ENCODE results near the gene PLPPR4. TPM values are rescaled to one million over a fixed set of nuclear protein-coding genes. Genes with fewer than 3 reads are reported as not detected.
"Not testable (repeated sequence)": the region's sequence is repeated elsewhere in the genome, so short reads cannot be mapped to it uniquely, and the experiment has no call there.

PLPPR4 gene
- polyA plus RNA-seq, 6 donors from 2014 or later = not detected

GRCh38 chr1:99239690-99240089, 24.6 kb upstream of the PLPPR4 start:
- Mint-ChIP-seq H3K27ac (no peak overlapping the region), H3K4me1 (no peaks in the 10 kb centered on the region), H3K36me3 (no peaks in the 10 kb centered on the region), H3K9me3 (peaks cover 0 to 6% (median 0%) of the 10 kb centered on the region in 7 donors), H3K27me3 (no peaks in the 10 kb centered on the region), H3K4me3 (no peak overlapping the region)
- DNase-seq (no peak), ATAC-seq (ENCODE audit: low read depth in 2 of 2) (no peak)

GRCh38 chr1:99240621-99241020, 23.7 kb upstream of the PLPPR4 start:
- Mint-ChIP-seq H3K9me3 (peaks cover 0 to 13% (median 5%) of the 10 kb centered on the region in 7 donors), H3K4me1 (no peaks in the 10 kb centered on the region), H3K27me3 (no peaks in the 10 kb centered on the region), H3K36me3 (no peaks in the 10 kb centered on the region), H3K27ac (no peak overlapping the region), H3K4me3 (no peak overlapping the region)
- ATAC-seq (ENCODE audit: low read depth in 2 of 2) (no peak), DNase-seq (no peak)

- no peak for ATAC-seq (ENCODE audit: low read depth in 2 of 2)
- H3K27me3 Mint-ChIP-seq = no peaks in the 10 kb centered on the region
- DNase-seq = no peak
- H3K27ac Mint-ChIP-seq = no peak overlapping the region
- peaks cover 0 to 28% (median 9%) of the 10 kb centered on the region in 7 donors for H3K9me3 Mint-ChIP-seq
- no peak overlapping the region for H3K4me3 Mint-ChIP-seq
- H3K4me1 Mint-ChIP-seq = no peaks in the 10 kb centered on the region
- no peaks in the 10 kb centered on the region for H3K36me3 Mint-ChIP-seq
These were observed 18.1 kb upstream of the PLPPR4 start for GRCh38 chr1:99246152-99246551.

- no peak for DNase-seq
- no peaks in the 10 kb centered on the region for H3K4me1 Mint-ChIP-seq
- no peak overlapping the region for H3K4me3 Mint-ChIP-seq
- H3K9me3 Mint-ChIP-seq = peaks cover 0 to 28% (median 12%) of the 10 kb centered on the region in 7 donors
- ATAC-seq (ENCODE audit: low read depth in 2 of 2) = no peak
- no peak overlapping the region for H3K27ac Mint-ChIP-seq
- H3K36me3 Mint-ChIP-seq = no peaks in the 10 kb centered on the region
- H3K27me3 Mint-ChIP-seq = no peaks in the 10 kb centered on the region
These were observed 17.1 kb upstream of the PLPPR4 start for GRCh38 chr1:99247199-99247598.

- no peak overlapping the region for H3K27ac Mint-ChIP-seq
- DNase-seq (no peak), ATAC-seq (ENCODE audit: low read depth in 2 of 2) (no peak)
These were observed 13.6 kb upstream of the PLPPR4 start for GRCh38 chr1:99250728-99251127.

GRCh38 chr1:99251308-99251707, 13.0 kb upstream of the PLPPR4 start:
- DNase-seq (no peak), ATAC-seq (ENCODE audit: low read depth in 2 of 2) (no peak)
- Mint-ChIP-seq H3K27ac (no peak overlapping the region), H3K27me3 (no peaks in the 10 kb centered on the region), H3K4me1 (no peaks in the 10 kb centered on the region), H3K9me3 (peaks cover 0 to 19% (median 5%) of the 10 kb centered on the region in 7 donors), H3K4me3 (no peak overlapping the region), H3K36me3 (no peaks in the 10 kb centered on the region)

More at GRCh38 chr1:99250728-99251127, 13.6 kb upstream of the PLPPR4 start:
- no peaks in the 10 kb centered on the region for H3K4me1 Mint-ChIP-seq
- H3K27me3 Mint-ChIP-seq = no peaks in the 10 kb centered on the region
- peaks cover 0 to 21% (median 7%) of the 10 kb centered on the region in 7 donors for H3K9me3 Mint-ChIP-seq
- no peak overlapping the region for H3K4me3 Mint-ChIP-seq
- H3K36me3 Mint-ChIP-seq = no peaks in the 10 kb centered on the region

- peaks cover 0 to 11% (median 3%) of the 10 kb centered on the region in 7 donors for H3K9me3 Mint-ChIP-seq
- H3K36me3 Mint-ChIP-seq = no peaks in the 10 kb centered on the region
- DNase-seq (no peak), ATAC-seq (ENCODE audit: low read depth in 2 of 2) (no peak)
- no peaks in the 10 kb centered on the region for H3K27me3 Mint-ChIP-seq
- no peak overlapping the region for H3K27ac Mint-ChIP-seq
- H3K4me3 Mint-ChIP-seq = no peak overlapping the region
- no peaks in the 10 kb centered on the region for H3K4me1 Mint-ChIP-seq
These were observed 11.7 kb upstream of the PLPPR4 start for GRCh38 chr1:99252630-99253029.

GRCh38 chr1:99260402-99260801, 3.9 kb upstream of the PLPPR4 start:
- not testable (repeated sequence) for H3K4me1 Mint-ChIP-seq; H3K4me3 Mint-ChIP-seq; ATAC-seq (ENCODE audit: low read depth in 2 of 2); DNase-seq; H3K27ac Mint-ChIP-seq
- Mint-ChIP-seq H3K9me3 (peaks cover 0 to 13% (median 7%) of the 10 kb centered on the region in 7 donors), H3K36me3 (peaks cover 0 to 19% of the 10 kb centered on the region in 2 donors), H3K27me3 (peaks cover 25 to 32% (median 29%) of the 10 kb centered on the region in 3 donors)

- H3K9me3 Mint-ChIP-seq = peaks cover 0 to 17% (median 11%) of the 10 kb centered on the region in 7 donors
These were observed 832 bp downstream of the PLPPR4 start for GRCh38 chr1:99265124-99265523.

GRCh38 chr1:99266726-99267125, 2.4 kb downstream of the PLPPR4 start:
- H3K4me3 Mint-ChIP-seq = no peak overlapping the region

More at GRCh38 chr1:99265124-99265523, 832 bp downstream of the PLPPR4 start:
- no peak overlapping the region for H3K4me3 Mint-ChIP-seq
- H3K4me1 Mint-ChIP-seq = peaks cover 0 to 3% (median 0%) of the 10 kb centered on the region in 3 donors
- H3K27ac Mint-ChIP-seq = no peak overlapping the region
- peaks cover 29 to 41% (median 35%) of the 10 kb centered on the region in 3 donors for H3K27me3 Mint-ChIP-seq
- H3K36me3 Mint-ChIP-seq = peaks cover 0 to 19% of the 10 kb centered on the region in 2 donors
- ATAC-seq (ENCODE audit: low read depth in 2 of 2) (no peak), DNase-seq (no peak)

GRCh38 chr1:99268021-99268420, 3.7 kb downstream of the PLPPR4 start:
- Mint-ChIP-seq H3K36me3 (peaks cover 0 to 10% of the 10 kb centered on the region in 2 donors), H3K9me3 (peaks cover 0 to 12% (median 5%) of the 10 kb centered on the region in 7 donors), H3K4me1 (peaks cover 0 to 3% (median 0%) of the 10 kb centered on the region in 3 donors), H3K4me3 (no peak overlapping the region), H3K27me3 (peaks cover 20 to 30% (median 28%) of the 10 kb centered on the region in 3 donors), H3K27ac (no peak overlapping the region)
- DNase-seq = no peak
- ATAC-seq (ENCODE audit: low read depth in 2 of 2) = no peak

More at GRCh38 chr1:99266726-99267125, 2.4 kb downstream of the PLPPR4 start:
- DNase-seq (no peak), ATAC-seq (ENCODE audit: low read depth in 2 of 2) (no peak)
- peaks cover 0 to 17% (median 8%) of the 10 kb centered on the region in 7 donors for H3K9me3 Mint-ChIP-seq
- H3K27me3 Mint-ChIP-seq = peaks cover 29 to 41% (median 35%) of the 10 kb centered on the region in 3 donors
- H3K27ac Mint-ChIP-seq = no peak overlapping the region
- H3K36me3 Mint-ChIP-seq = peaks cover 0 to 19% of the 10 kb centered on the region in 2 donors
- H3K4me1 Mint-ChIP-seq = peaks cover 0 to 3% (median 0%) of the 10 kb centered on the region in 3 donors

GRCh38 chr1:99269321-99269720, 5.0 kb downstream of the PLPPR4 start:
- ATAC-seq (ENCODE audit: low read depth in 2 of 2) = no peak
- no peak overlapping the region for H3K4me3 Mint-ChIP-seq
- peaks cover 0 to 10% (median 5%) of the 10 kb centered on the region in 7 donors for H3K9me3 Mint-ChIP-seq

GRCh38 chr1:99270646-99271045, 6.4 kb downstream of the PLPPR4 start:
- Mint-ChIP-seq H3K36me3 (no peaks in the 10 kb centered on the region), H3K27ac (no peak overlapping the region), H3K4me3 (no peak overlapping the region), H3K9me3 (peaks cover 0 to 9% (median 5%) of the 10 kb centered on the region in 7 donors), H3K4me1 (no peaks in the 10 kb centered on the region), H3K27me3 (peaks cover 0 to 8% (median 7%) of the 10 kb centered on the region in 3 donors)
- DNase-seq (no peak), ATAC-seq (ENCODE audit: low read depth in 2 of 2) (no peak)

More at GRCh38 chr1:99269321-99269720, 5.0 kb downstream of the PLPPR4 start:
- H3K36me3 Mint-ChIP-seq = peaks cover 0 to 5% of the 10 kb centered on the region in 2 donors
- peaks cover 7 to 20% (median 19%) of the 10 kb centered on the region in 3 donors for H3K27me3 Mint-ChIP-seq
- no peaks in the 10 kb centered on the region for H3K4me1 Mint-ChIP-seq
- no peak for DNase-seq
- no peak overlapping the region for H3K27ac Mint-ChIP-seq

GRCh38 chr1:99271249-99271648, 7.0 kb downstream of the PLPPR4 start:
- ATAC-seq (ENCODE audit: low read depth in 2 of 2) (no peak), DNase-seq (no peak)
- Mint-ChIP-seq H3K27me3 (peaks cover 0 to 3% (median under 1%) of the 10 kb centered on the region in 3 donors), H3K4me3 (no peak overlapping the region), H3K4me1 (no peaks in the 10 kb centered on the region), H3K9me3 (peaks cover 0 to 9% (median 5%) of the 10 kb centered on the region in 7 donors), H3K36me3 (no peaks in the 10 kb centered on the region), H3K27ac (no peak overlapping the region)

Data from naive B cell (primary cell).